PC-9 (cell line): ENCODE measurements around the gene RPS6KA3. TPM values are rescaled to one million over a fixed set of nuclear protein-coding genes. Genes with fewer than 3 reads are reported as not detected.

ENCODE experiments used
- BruUV-seq: library from RNA; stranded (reverse); fragments of 400-500 nt; replicated peaks from 2 replicates; lab custom pipeline; 2021; lab: Mats Ljungman, UMichigan
- CTCF ChIA-PET: fragments of 300-600 bp; sonication (Branson Sonifier 250); formaldehyde crosslinking; loops from one replicate; lab custom pipeline; 2022; ENCODE audit warnings: antibody characterized with exemption; lab: Charles Lee
- POLR2A ChIA-PET: fragments of 300-600 bp; sonication (Branson Sonifier 250); formaldehyde crosslinking; loops from one replicate; lab custom pipeline; 2022; ENCODE audit warnings: antibody characterized with exemption; ENCODE audit not compliant: unreplicated experiment; lab: Charles Lee
- DNase-seq, 2 experiments: peaks; one replicate each; pipeline versions ENCODE4 v3.0.0 to v3.0.0-alpha.2; 2015 to 2022; ENCODE audit warnings: mixed read lengths in 1 of 2
- H2AFZ ChIP-seq: fragments of 200-600 bp; sonication (generic); 2 replicates; pipeline ENCODE4 v1.8.1; 2017; ENCODE audit warnings: antibody characterized with exemption
- H3F3A ChIP-seq: fragments of 200-600 bp; sonication (generic); 2 replicates; pipeline ENCODE4 v1.8.1; 2017; ENCODE audit warnings: antibody characterized with exemption, mild to moderate bottlenecking, low read depth; ENCODE audit not compliant: insufficient read depth
- H3K27ac ChIP-seq: fragments of 200-600 bp; sonication (generic); 2 replicates; pipeline ENCODE4 v1.6.1; 2016; ENCODE audit warnings: mixed run types
- H3K27me3 ChIP-seq: fragments of 200-600 bp; sonication (generic); 2 replicates; pipeline ENCODE4 v1.6.1; 2016; ENCODE audit warnings: low read depth, mixed run types; ENCODE audit not compliant: insufficient read depth
- H3K36me3 ChIP-seq: fragments of 200-600 bp; sonication (generic); 2 replicates; pipeline ENCODE4 v1.6.1; 2016; ENCODE audit warnings: low read depth, mixed run types
- H3K4me1 ChIP-seq: fragments of 200-600 bp; sonication (generic); replicated peaks from 2 replicates; pipeline ENCODE4 v1.6.1; 2016; ENCODE audit warnings: mixed run types; ENCODE audit not compliant: insufficient read depth
- H3K4me2 ChIP-seq: fragments of 200-600 bp; sonication (generic); 2 replicates; pipeline ENCODE4 v1.6.1; 2017; ENCODE audit warnings: mixed run types
- H3K4me3 ChIP-seq: fragments of 200-600 bp; sonication (generic); 2 replicates; pipeline ENCODE4 v1.6.1; 2016; ENCODE audit warnings: mixed run types
- H3K79me2 ChIP-seq: fragments of 200-600 bp; sonication (generic); 2 replicates; pipeline ENCODE4 v1.6.1; 2017; ENCODE audit warnings: low read depth, mixed run types
- H3K9me2 ChIP-seq: fragments of 200-600 bp; sonication (generic); 2 replicates; pipeline ENCODE4 v1.8.1; 2017; ENCODE audit warnings: mild to moderate bottlenecking; ENCODE audit not compliant: insufficient read depth
- H3K9me3 ChIP-seq: fragments of 200-600 bp; sonication (generic); 2 replicates; pipeline ENCODE4 v1.8.1; 2016; ENCODE audit warnings: low read depth; ENCODE audit not compliant: insufficient read depth
- H4K20me1 ChIP-seq: fragments of 200-600 bp; sonication (generic); 2 replicates; pipeline ENCODE4 v1.8.1; 2017; ENCODE audit not compliant: insufficient read depth
- EZH2 ChIP-seq: fragments of 200-600 bp; sonication (generic); IDR thresholded peaks from 2 replicates; pipeline ENCODE4 v1.8.0; 2017; ENCODE audit warnings: antibody characterized with exemption, low read depth
- intact Hi-C: fragments of 100-400 bp; cut with micrococcal nuclease; formaldehyde crosslinking; loops from one replicate; pipeline ENCODE4 v1.10.0; 2022; ENCODE audit not compliant: unreplicated experiment
- total RNA-seq: library from RNA; stranded (reverse); gene quantifications from 2 replicates; pipeline ENCODE4 v1.2.3, GENCODE V29; 2021
- TF ChIP-seq, protein P1 (sequence below): fragments of 200-600 bp; sonication (generic); conservative IDR thresholded peaks from 2 replicates; pipeline ENCODE4 v1.6.1; 2017; ENCODE audit warnings: mixed run types, antibody characterized with exemption, mild to moderate bottlenecking, moderate library complexity

RPS6KA3 gene
- total RNA-seq, 1 experiment from 2014 or later: 51.4 TPM

DNA sequence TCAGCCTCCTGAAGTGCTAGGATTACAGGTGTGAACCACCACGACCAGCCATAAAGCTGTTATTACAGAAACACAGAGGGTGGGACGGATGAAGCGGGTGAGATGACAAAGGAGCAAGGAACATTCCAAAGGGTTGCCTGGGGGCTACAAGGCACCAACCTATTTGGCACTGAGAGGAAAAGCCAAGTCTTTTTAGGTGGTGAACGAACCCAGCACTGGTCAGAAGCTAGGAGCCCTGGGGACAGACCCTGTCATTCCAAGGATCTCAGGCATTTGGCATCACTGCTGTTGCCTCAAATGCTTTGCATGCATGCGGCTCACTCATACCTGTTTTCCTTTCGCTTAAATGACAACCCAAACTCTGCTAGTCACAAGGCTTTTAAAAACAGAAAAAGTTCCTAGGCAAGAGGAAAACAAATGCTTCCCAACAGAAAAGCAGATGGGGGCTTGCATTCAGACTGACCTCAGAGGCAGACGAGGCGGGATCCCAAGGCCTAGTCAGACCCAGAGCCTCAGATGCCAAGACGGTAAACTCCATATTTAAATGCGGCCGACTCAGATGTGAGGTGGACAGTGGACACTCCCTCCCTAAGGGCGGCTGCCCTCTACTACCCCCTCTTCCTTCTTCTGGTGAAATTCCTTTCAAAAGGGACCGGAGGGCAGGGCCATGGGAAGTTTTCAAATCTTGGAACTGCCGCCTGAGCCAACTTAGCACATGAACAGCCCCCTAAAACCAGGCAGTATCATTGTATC is 154.5 kb downstream of the RPS6KA3 start:
- Histone ChIP-seq H3F3A (no peaks in the 10 kb centered on the region), H3K9me3 (no peaks in the 10 kb centered on the region), H3K4me3 (no peak overlapping the region), H2AFZ (no peak overlapping the region), H3K4me1 (no peaks in the 10 kb centered on the region), H3K4me2 (no peak overlapping the region), H3K27ac (no peak overlapping the region), H3K79me2 (no peaks in the 10 kb centered on the region), H3K36me3 (no peaks in the 10 kb centered on the region), H3K9me2 (no peaks in the 10 kb centered on the region), H4K20me1 (no peaks in the 10 kb centered on the region), H3K27me3 (no peaks in the 10 kb centered on the region)
- no peak for DNase-seq
- intact Hi-C loops: loop anchor here (10.0 kb wide), 1 partner anchor 207 kb away; no protein-coding TSS in a partner anchor
- TF ChIP-seq EZH2: no peak
- TF ChIP-seq, protein P1, sequence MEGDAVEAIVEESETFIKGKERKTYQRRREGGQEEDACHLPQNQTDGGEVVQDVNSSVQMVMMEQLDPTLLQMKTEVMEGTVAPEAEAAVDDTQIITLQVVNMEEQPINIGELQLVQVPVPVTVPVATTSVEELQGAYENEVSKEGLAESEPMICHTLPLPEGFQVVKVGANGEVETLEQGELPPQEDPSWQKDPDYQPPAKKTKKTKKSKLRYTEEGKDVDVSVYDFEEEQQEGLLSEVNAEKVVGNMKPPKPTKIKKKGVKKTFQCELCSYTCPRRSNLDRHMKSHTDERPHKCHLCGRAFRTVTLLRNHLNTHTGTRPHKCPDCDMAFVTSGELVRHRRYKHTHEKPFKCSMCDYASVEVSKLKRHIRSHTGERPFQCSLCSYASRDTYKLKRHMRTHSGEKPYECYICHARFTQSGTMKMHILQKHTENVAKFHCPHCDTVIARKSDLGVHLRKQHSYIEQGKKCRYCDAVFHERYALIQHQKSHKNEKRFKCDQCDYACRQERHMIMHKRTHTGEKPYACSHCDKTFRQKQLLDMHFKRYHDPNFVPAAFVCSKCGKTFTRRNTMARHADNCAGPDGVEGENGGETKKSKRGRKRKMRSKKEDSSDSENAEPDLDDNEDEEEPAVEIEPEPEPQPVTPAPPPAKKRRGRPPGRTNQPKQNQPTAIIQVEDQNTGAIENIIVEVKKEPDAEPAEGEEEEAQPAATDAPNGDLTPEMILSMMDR: no peak
- CTCF ChIA-PET: no interaction called here
- BruUV-seq: no TSS peak
- POLR2A ChIA-PET: no interaction called here

DNA sequence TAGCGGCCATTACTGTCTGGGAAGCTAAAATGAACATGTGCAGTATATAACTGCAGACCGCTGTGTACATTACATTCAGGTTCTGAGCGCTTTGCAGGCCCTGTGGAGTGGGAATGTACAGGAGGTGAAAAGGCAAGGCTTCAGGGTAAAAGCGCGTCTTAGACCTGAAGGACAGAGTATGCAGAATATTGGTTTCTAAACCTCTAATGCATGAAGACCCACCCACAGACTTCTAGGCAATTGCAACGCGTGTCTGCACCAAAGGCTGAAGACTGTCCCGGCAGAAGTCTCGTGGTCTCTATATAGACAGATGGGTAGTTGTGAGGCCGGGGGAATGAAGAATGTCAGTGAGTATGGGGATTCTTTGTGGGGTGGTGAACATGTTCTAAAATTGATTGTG is 155.4 kb downstream of the RPS6KA3 start:
- POLR2A ChIA-PET: no interaction called here
- BruUV-seq: no TSS peak
- no peaks in the 10 kb centered on the region for H3F3A ChIP-seq
- H3K9me3 ChIP-seq: no peaks in the 10 kb centered on the region
- no peaks in the 10 kb centered on the region for H3K79me2 ChIP-seq
- H3K27me3 ChIP-seq: no peaks in the 10 kb centered on the region
- no peaks in the 10 kb centered on the region for H3K9me2 ChIP-seq
- no peak overlapping the region for H3K4me2 ChIP-seq
- no peaks in the 10 kb centered on the region for H4K20me1 ChIP-seq
- TF ChIP-seq EZH2: no peak
- TF ChIP-seq, protein P1: no peak
- H3K36me3 ChIP-seq: no peaks in the 10 kb centered on the region
- no peak overlapping the region for H2AFZ ChIP-seq
- H3K27ac ChIP-seq: no peak overlapping the region
- no peak overlapping the region for H3K4me3 ChIP-seq
- DNase-seq: no peak
- H3K4me1 ChIP-seq: no peaks in the 10 kb centered on the region
- intact Hi-C loops: loop anchor here (10.0 kb wide), 1 partner anchor 206 kb away; no protein-coding TSS in a partner anchor
- CTCF ChIA-PET: no interaction called here

DNA sequence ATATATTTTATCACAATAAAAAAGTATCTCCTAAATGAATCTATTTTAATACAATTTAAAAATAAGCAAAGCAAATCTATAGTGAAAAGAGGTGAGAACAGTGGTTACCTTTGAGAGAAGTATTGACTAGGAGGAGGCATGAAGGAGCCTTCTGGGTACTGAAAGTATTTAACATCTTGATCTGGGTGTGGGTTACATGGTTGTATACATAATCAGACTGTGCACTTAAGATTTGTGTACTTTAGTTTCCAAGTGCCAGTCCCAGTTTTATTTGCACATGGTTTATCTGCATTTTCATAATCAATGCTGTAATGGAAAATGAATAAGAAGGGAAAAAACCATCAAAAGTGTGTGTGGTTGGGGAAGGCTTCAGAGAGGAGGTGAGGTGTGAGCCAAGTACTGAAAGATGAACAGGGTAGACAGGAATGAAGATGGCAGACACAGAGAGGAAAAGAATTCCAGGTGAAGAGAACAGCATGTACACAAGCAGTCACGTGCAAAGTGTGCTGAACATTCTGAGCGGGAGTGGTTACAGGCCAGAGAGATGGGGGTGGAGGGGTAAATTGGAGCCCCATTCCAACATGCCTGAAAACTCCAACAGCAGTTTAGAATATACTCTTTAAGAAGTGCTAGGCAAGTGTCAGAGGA is 164.7 kb downstream of the RPS6KA3 start:
- Histone ChIP-seq H3K9me2 (no peaks in the 10 kb centered on the region), H3K4me1 (no peaks in the 10 kb centered on the region), H3F3A (no peaks in the 10 kb centered on the region), H3K36me3 (no peaks in the 10 kb centered on the region), H3K27me3 (no peaks in the 10 kb centered on the region), H3K9me3 (no peaks in the 10 kb centered on the region), H3K4me2 (no peak overlapping the region), H3K4me3 (no peak overlapping the region), H4K20me1 (no peaks in the 10 kb centered on the region), H3K79me2 (no peaks in the 10 kb centered on the region), H2AFZ (no peak overlapping the region), H3K27ac (no peak overlapping the region)
- no TSS peak for BruUV-seq
- CTCF ChIA-PET: no interaction called here
- POLR2A ChIA-PET: no interaction called here
- TF ChIP-seq, protein P1: no peak
- intact Hi-C loops: no loop called here
- no peak for DNase-seq

Other genes starting within 250 kb of the RPS6KA3 start
- not detected in 2 replicates for gene MAP7D2, start 150.0 kb downstream of the RPS6KA3 start, total RNA-seq
- 77.3 TPM in 2 replicates for gene EIF1AX, start 125.1 kb downstream of the RPS6KA3 start, total RNA-seq